Mesenchymal stem cell (in vitro differentiated cells and primary cell): ENCODE data around the gene PLCL1.
"Not testable (repeated sequence)": the region's sequence is repeated elsewhere in the genome, so short reads cannot be mapped to it uniquely, and the experiment has no call there.

Experiments
- DNase-seq: peaks from one replicate; pipeline ENCODE4 v3.0.0-alpha.2; 2013
- H2AFZ ChIP-seq: one replicate; pipeline ENCODE4 v1.6.1; 2013; ENCODE audit warnings: low read depth, mild to moderate bottlenecking, control low read depth, inconsistent platforms, low read length, moderate library complexity
- H2AK5ac ChIP-seq: 2 replicates; pipeline ENCODE4 v1.6.1; 2013; ENCODE audit warnings: low read length, moderate library complexity, mild to moderate bottlenecking, inconsistent platforms; ENCODE audit not compliant: severe bottlenecking
- H2BK120ac ChIP-seq: one replicate; pipeline ENCODE4 v1.6.1; 2013; ENCODE audit warnings: low read depth, mild to moderate bottlenecking, inconsistent platforms, low read length, moderate library complexity
- H2BK12ac ChIP-seq, 2 experiments: one replicate each; pipeline ENCODE4 v1.6.1; 2013; ENCODE audit warnings: inconsistent platforms in 2 of 2, low read length in 2 of 2, mild to moderate bottlenecking in 2 of 2, moderate library complexity in 2 of 2, control low read depth in 1 of 2
- H2BK15ac ChIP-seq: one replicate; pipeline ENCODE4 v1.6.1; 2013; ENCODE audit warnings: mild to moderate bottlenecking, low read depth, inconsistent platforms; ENCODE audit not compliant: poor library complexity, severe bottlenecking
- H2BK5ac ChIP-seq: 2 replicates; pipeline ENCODE4 v1.6.1; 2013; ENCODE audit warnings: low read depth, mild to moderate bottlenecking, low read length, control low read depth, inconsistent platforms; ENCODE audit not compliant: poor library complexity, severe bottlenecking
- H3K14ac ChIP-seq, 2 experiments: one replicate each; pipeline ENCODE4 v1.6.1; 2013; ENCODE audit warnings: inconsistent platforms in 2 of 2, low read length in 2 of 2, control low read depth in 1 of 2, mild to moderate bottlenecking in 1 of 2, moderate library complexity in 1 of 2
- H3K18ac ChIP-seq, 2 experiments: one replicate each; pipeline ENCODE4 v1.6.1; 2013; ENCODE audit warnings: inconsistent platforms in 2 of 2, low read length in 2 of 2, control low read depth in 1 of 2, low read depth in 1 of 2, mild to moderate bottlenecking in 1 of 2
- H3K23ac ChIP-seq, 2 experiments: one replicate each; pipeline ENCODE4 v1.6.1; 2013; ENCODE audit warnings: inconsistent platforms in 2 of 2, low read length in 2 of 2, mild to moderate bottlenecking in 2 of 2, moderate library complexity in 2 of 2, control low read depth in 1 of 2
- H3K27ac ChIP-seq: 2 replicates; pipeline ENCODE4 v1.5.1; 2013; ENCODE audit warnings: mild to moderate bottlenecking, moderate library complexity, low read length, control low read depth, inconsistent platforms; ENCODE audit not compliant: poor library complexity, severe bottlenecking
- H3K27me3 ChIP-seq, 2 experiments: 2 replicates each; pipeline versions ENCODE4 v1.6.1 to v1.7.0; 2013; ENCODE audit warnings: low read length in 2 of 2, mild to moderate bottlenecking in 2 of 2, moderate library complexity in 2 of 2, control low read depth in 1 of 2, inconsistent platforms in 1 of 2; ENCODE audit not compliant: control insufficient read depth in 1 of 2, insufficient read depth in 1 of 2
- H3K36me3 ChIP-seq, 2 experiments: 2 replicates each; pipeline versions ENCODE4 v1.6.1 to v1.7.0; 2013; ENCODE audit warnings: low read length in 2 of 2, control low read depth in 1 of 2, inconsistent platforms in 1 of 2, low read depth in 1 of 2, mild to moderate bottlenecking in 1 of 2; ENCODE audit not compliant: insufficient read depth in 2 of 2, control insufficient read depth in 1 of 2
- H3K4ac ChIP-seq, 2 experiments: one replicate each; pipeline ENCODE4 v1.6.1; 2013; ENCODE audit warnings: inconsistent platforms in 2 of 2, low read length in 2 of 2, mild to moderate bottlenecking in 2 of 2, moderate library complexity in 2 of 2, control low read depth in 1 of 2, low read depth in 1 of 2
- H3K4me1 ChIP-seq: 2 replicates; pipeline ENCODE4 v1.6.1; 2013; ENCODE audit warnings: low read depth, low read length, control low read depth; ENCODE audit not compliant: control insufficient read depth, insufficient read depth
- H3K4me2 ChIP-seq: 2 replicates; pipeline ENCODE4 v1.6.1; 2013; ENCODE audit warnings: low read length, mild to moderate bottlenecking, inconsistent platforms; ENCODE audit not compliant: poor library complexity, severe bottlenecking
- H3K4me3 ChIP-seq, 2 experiments: 2 replicates each; pipeline versions ENCODE4 v1.5.1 to v1.7.0; 2013; ENCODE audit warnings: low read length in 2 of 2, mild to moderate bottlenecking in 2 of 2, control low read depth in 1 of 2, low read depth in 1 of 2; ENCODE audit not compliant: insufficient read depth in 1 of 2
- H3K79me1 ChIP-seq: replicated peaks from 2 replicates; pipeline ENCODE4 v1.6.1; 2013; ENCODE audit warnings: mild to moderate bottlenecking, control low read depth, low read length, inconsistent platforms; ENCODE audit not compliant: poor library complexity, severe bottlenecking
- H3K9ac ChIP-seq: 2 replicates; pipeline ENCODE4 v1.7.0; 2013; ENCODE audit warnings: mild to moderate bottlenecking, low read length, moderate library complexity
- H3K9me3 ChIP-seq: 2 replicates; pipeline ENCODE4 v1.7.0; 2013; ENCODE audit warnings: mild to moderate bottlenecking, low read length; ENCODE audit not compliant: control insufficient read depth
- H4K8ac ChIP-seq: one replicate; pipeline ENCODE4 v1.6.1; 2013; ENCODE audit warnings: inconsistent platforms, mild to moderate bottlenecking, low read length, moderate library complexity
- H4K91ac ChIP-seq: one replicate; pipeline ENCODE4 v1.6.1; 2013; ENCODE audit warnings: mild to moderate bottlenecking, low read length, inconsistent platforms
- WGBS: methylation state at CpG from one replicate; pipeline ENCODE4 v1.1.7; 2013; ENCODE audit warnings: mixed read lengths; 5-methylcytosine and 5-hydroxymethylcytosine counted together

PLCL1 gene

GRCh38 chr2:198028955-198029354 lies 224.6 kb downstream of the PLCL1 start:
- Histone ChIP-seq H2BK12ac (no peak overlapping the region), H3K4me3 (no peak overlapping the region), H3K9me3 (no peaks in the 10 kb centered on the region), H3K4me2 (no peak overlapping the region), H2AFZ (no peak overlapping the region), H3K4ac (no peak overlapping the region), H4K8ac (no peak overlapping the region), H3K27ac (no peak overlapping the region), H3K9ac (no peak overlapping the region), H2BK120ac (no peak overlapping the region), H3K36me3 (no peaks in the 10 kb centered on the region), H3K18ac (no peak overlapping the region), H4K91ac (no peak overlapping the region), H3K4me1 (no peaks in the 10 kb centered on the region), H2AK5ac (no peak overlapping the region), H2BK15ac (no peak overlapping the region), H3K23ac (no peak overlapping the region), H3K27me3 (no peaks in the 10 kb centered on the region), H3K79me1 (no peaks in the 10 kb centered on the region), H2BK5ac (no peak overlapping the region), H3K14ac (no peak overlapping the region)
- no CpG with 5 or more reads among the region's 1 CpG for WGBS
- DNase-seq, result no peak

DNA sequence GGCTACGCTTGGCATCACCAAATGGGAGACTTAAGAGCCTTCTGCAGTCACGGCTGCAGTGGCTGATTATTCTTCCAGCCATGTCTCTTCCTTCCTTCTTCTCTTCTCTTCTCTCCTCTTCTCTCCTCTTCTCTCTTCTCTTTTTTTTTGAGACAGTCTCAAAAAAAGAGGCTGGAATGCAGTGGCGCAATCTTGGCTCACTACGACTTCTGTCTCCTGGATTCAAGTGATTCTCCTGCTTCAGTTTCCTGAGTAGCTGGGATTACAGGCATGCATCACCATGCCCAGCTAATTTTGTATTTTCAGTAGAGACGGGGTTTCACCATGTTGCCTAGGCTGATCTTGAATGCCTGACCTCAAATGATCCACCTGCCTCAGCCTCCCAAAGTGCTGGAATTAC lies 225.2 kb downstream of the PLCL1 start:
- not testable (repeated sequence) for DNase-seq, H3K18ac ChIP-seq, H3K79me1 ChIP-seq, H3K27me3 ChIP-seq, H3K36me3 ChIP-seq, H3K4me3 ChIP-seq, H4K8ac ChIP-seq, H4K91ac ChIP-seq, H3K4me1 ChIP-seq, H3K9me3 ChIP-seq, H3K27ac ChIP-seq, H3K4ac ChIP-seq, H2BK15ac ChIP-seq, H3K14ac ChIP-seq, H3K23ac ChIP-seq, H3K9ac ChIP-seq, H3K4me2 ChIP-seq, H2AK5ac ChIP-seq, H2BK5ac ChIP-seq, H2BK120ac ChIP-seq, H2BK12ac ChIP-seq, H2AFZ ChIP-seq
- WGBS, result 73% methylated on average over 5 of the region's 5 CpGs

- Histone ChIP-seq H3K36me3 (no peaks in the 10 kb centered on the region), H3K9me3 (no peaks in the 10 kb centered on the region)
- WGBS, result 83% methylated on average over 2 of the region's 5 CpGs
These were observed 229.2 kb downstream of the PLCL1 start for GRCh38 chr2:198033626-198034025.

GRCh38 chr2:198036029-198036879 lies 231.9 kb downstream of the PLCL1 start:
- no peaks in the 10 kb centered on the region for H3K9me3 ChIP-seq
- WGBS, result 0% methylated on average over 1 of the region's 1 CpG
- H2BK5ac ChIP-seq, result no peak overlapping the region
- no peak overlapping the region for H3K4me3 ChIP-seq
- no peak overlapping the region for H2BK120ac ChIP-seq
- no peak overlapping the region for H3K23ac ChIP-seq
- no peak overlapping the region for H3K9ac ChIP-seq
- no peak overlapping the region for H3K14ac ChIP-seq
- H2BK12ac ChIP-seq, result no peak overlapping the region
- no peak overlapping the region for H3K4me2 ChIP-seq
- H3K4me1 ChIP-seq, result no peaks in the 10 kb centered on the region
- no peak overlapping the region for H4K8ac ChIP-seq
- no peak overlapping the region for H3K4ac ChIP-seq
- no peaks in the 10 kb centered on the region for H3K79me1 ChIP-seq
- no peak overlapping the region for H2AFZ ChIP-seq
- no peak overlapping the region for H4K91ac ChIP-seq
- no peak overlapping the region for H3K18ac ChIP-seq
- no peak overlapping the region for H3K27ac ChIP-seq
- no peak for DNase-seq
- H2BK15ac ChIP-seq, result no peak overlapping the region
- peaks cover 0 to 3% of the 10 kb centered on the region in 2 experiments for H3K27me3 ChIP-seq
- H2AK5ac ChIP-seq, result no peak overlapping the region
- H3K36me3 ChIP-seq, result no peaks in the 10 kb centered on the region

More at GRCh38 chr2:198033626-198034025, 229.2 kb downstream of the PLCL1 start:
- Histone ChIP-seq H2BK15ac (no peak overlapping the region), H2BK5ac (no peak overlapping the region), H3K4me2 (no peak overlapping the region), H3K4me1 (no peaks in the 10 kb centered on the region), H3K27ac (no peak overlapping the region), H3K4ac (no peak overlapping the region), H4K91ac (no peak overlapping the region), H3K27me3 (no peaks in the 10 kb centered on the region), H3K14ac (no peak overlapping the region), H2AFZ (no peak overlapping the region), H2BK12ac (no peak overlapping the region), H3K18ac (no peak overlapping the region), H2BK120ac (no peak overlapping the region), H3K4me3 (no peak overlapping the region), H3K79me1 (no peaks in the 10 kb centered on the region), H2AK5ac (no peak overlapping the region), H4K8ac (no peak overlapping the region), H3K9ac (no peak overlapping the region), H3K23ac (no peak overlapping the region)
- no peak for DNase-seq
